Stomach (tissue), 4 donors: ENCODE data around the gene F2RL1.

Experiments used
- POLR2A ChIP-seq, 4 donors: fragments of 450-650 bp; IDR thresholded peaks; one replicate each; pipeline ENCODE4 v1.6.1; 2016; ENCODE audit warnings: antibody characterized with exemption in 4 of 4, control low read depth in 2 of 4, mild to moderate bottlenecking in 1 of 4, moderate library complexity in 1 of 4
- TF ChIP-seq, protein P1 (sequence below), 7 experiments: fragments of 450-650 bp in 4 of 7; fragments of 200-600 bp in 3 of 7; sonication (generic) in 3 of 7; IDR thresholded peaks; one replicate each; pipeline ENCODE4 v1.5.1; 2016 to 2019; ENCODE audit warnings: antibody characterized with exemption in 7 of 7, control low read depth in 2 of 7, mild to moderate bottlenecking in 1 of 7

DNA sequence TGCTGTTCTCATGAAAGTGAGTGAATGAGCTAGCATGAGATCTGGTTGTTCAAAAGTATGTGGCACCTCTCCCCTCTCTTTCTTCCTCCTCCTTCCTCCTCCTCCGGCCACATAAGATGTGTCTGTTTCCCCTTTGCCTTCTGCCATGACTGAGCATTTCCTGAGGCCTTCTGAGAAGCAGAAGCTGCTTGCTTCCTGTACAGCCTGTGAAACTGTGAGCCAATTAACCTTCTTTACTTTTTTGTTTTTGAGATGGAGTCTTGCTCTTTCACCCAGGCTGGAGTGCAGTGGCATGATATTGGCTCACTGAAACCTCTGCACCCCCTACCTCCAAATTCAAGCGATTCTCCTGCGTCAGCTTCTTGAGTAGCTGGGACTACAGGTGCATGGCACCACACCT, 37.1 kb downstream of the F2RL1 start:
- TF ChIP-seq, protein P1, sequence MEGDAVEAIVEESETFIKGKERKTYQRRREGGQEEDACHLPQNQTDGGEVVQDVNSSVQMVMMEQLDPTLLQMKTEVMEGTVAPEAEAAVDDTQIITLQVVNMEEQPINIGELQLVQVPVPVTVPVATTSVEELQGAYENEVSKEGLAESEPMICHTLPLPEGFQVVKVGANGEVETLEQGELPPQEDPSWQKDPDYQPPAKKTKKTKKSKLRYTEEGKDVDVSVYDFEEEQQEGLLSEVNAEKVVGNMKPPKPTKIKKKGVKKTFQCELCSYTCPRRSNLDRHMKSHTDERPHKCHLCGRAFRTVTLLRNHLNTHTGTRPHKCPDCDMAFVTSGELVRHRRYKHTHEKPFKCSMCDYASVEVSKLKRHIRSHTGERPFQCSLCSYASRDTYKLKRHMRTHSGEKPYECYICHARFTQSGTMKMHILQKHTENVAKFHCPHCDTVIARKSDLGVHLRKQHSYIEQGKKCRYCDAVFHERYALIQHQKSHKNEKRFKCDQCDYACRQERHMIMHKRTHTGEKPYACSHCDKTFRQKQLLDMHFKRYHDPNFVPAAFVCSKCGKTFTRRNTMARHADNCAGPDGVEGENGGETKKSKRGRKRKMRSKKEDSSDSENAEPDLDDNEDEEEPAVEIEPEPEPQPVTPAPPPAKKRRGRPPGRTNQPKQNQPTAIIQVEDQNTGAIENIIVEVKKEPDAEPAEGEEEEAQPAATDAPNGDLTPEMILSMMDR (IDR thresholded peaks at IDR 0.05): no peak
- no peak for TF ChIP-seq POLR2A (IDR thresholded peaks at IDR 0.05)
